IPS-18a (cell line): ENCODE data around the gene EEPD1.
"Not testable (repeated sequence)": the region's sequence is repeated elsewhere in the genome, so short reads cannot be mapped to it uniquely, and the experiment has no call there.

Experiments
- H3K27ac ChIP-seq: one replicate; pipeline ENCODE4 v1.5.1; 2013; ENCODE audit warnings: low read length
- H3K27me3 ChIP-seq: one replicate; pipeline ENCODE4 v1.6.1; 2013; ENCODE audit warnings: mild to moderate bottlenecking, low read length; ENCODE audit not compliant: control insufficient read depth, insufficient read depth
- H3K36me3 ChIP-seq: one replicate; pipeline ENCODE4 v1.6.1; 2013; ENCODE audit warnings: low read depth, low read length; ENCODE audit not compliant: control insufficient read depth
- H3K4me1 ChIP-seq: one replicate; pipeline ENCODE4 v1.6.1; 2013; ENCODE audit warnings: low read depth, low read length; ENCODE audit not compliant: control insufficient read depth
- H3K4me3 ChIP-seq: one replicate; pipeline ENCODE4 v1.5.1; 2013; ENCODE audit warnings: low read length
- H3K9ac ChIP-seq: one replicate; pipeline ENCODE4 v1.6.1; 2013; ENCODE audit warnings: mild to moderate bottlenecking, low read length, moderate library complexity
- H3K9me3 ChIP-seq: one replicate; pipeline ENCODE4 v1.6.1; 2013; ENCODE audit warnings: low read depth, low read length; ENCODE audit not compliant: control insufficient read depth

EEPD1 gene

GRCh38 chr7:36152756-36153570 is at the start of gene EEPD1:
Gene EEPD1 (plus strand): TSS chr7:36153254. CDS start chr7:36154325, 1,071 bp downstream.
- peaks cover 25% of the 10 kb centered on the region for H3K4me1 ChIP-seq
- H3K9ac ChIP-seq = peak within 1 kb of the TSS; percentile 48
- H3K27me3 ChIP-seq = peaks cover 9% of the 10 kb centered on the region
- H3K27ac ChIP-seq = no peak within 1 kb of the TSS
- peak within 1 kb of the TSS; percentile 79 for H3K4me3 ChIP-seq
- H3K36me3 ChIP-seq = no peaks in the 10 kb centered on the region
- H3K9me3 ChIP-seq = no peaks in the 10 kb centered on the region

GRCh38 chr7:36103837-36104561 is 49.1 kb upstream of the EEPD1 start:
- Histone ChIP-seq H3K9ac (no peak overlapping the region), H3K4me3 (no peak overlapping the region), H3K27me3 (no peaks in the 10 kb centered on the region), H3K4me1 (no peaks in the 10 kb centered on the region), H3K9me3 (no peaks in the 10 kb centered on the region), H3K36me3 (no peaks in the 10 kb centered on the region), H3K27ac (no peak overlapping the region)

GRCh38 chr7:36106972-36107908 is 45.8 kb upstream of the EEPD1 start:
- not testable (repeated sequence) for H3K36me3 ChIP-seq

GRCh38 chr7:36107926-36108631 is 45.0 kb upstream of the EEPD1 start:
- Histone ChIP-seq H3K27ac (no peak overlapping the region), H3K27me3 (no peaks in the 10 kb centered on the region), H3K9me3 (no peaks in the 10 kb centered on the region), H3K4me1 (no peaks in the 10 kb centered on the region), H3K9ac (no peak overlapping the region), H3K4me3 (no peak overlapping the region), H3K36me3 (no peaks in the 10 kb centered on the region)

More at GRCh38 chr7:36106972-36107908, 45.8 kb upstream of the EEPD1 start:
- not testable (repeated sequence) for H3K9ac ChIP-seq, H3K27me3 ChIP-seq, H3K27ac ChIP-seq, H3K4me3 ChIP-seq, H3K4me1 ChIP-seq, H3K9me3 ChIP-seq

GRCh38 chr7:36109013-36109627 is 43.9 kb upstream of the EEPD1 start:
- Histone ChIP-seq H3K4me1 (no peaks in the 10 kb centered on the region), H3K27ac (no peak overlapping the region), H3K36me3 (no peaks in the 10 kb centered on the region), H3K4me3 (no peak overlapping the region), H3K27me3 (no peaks in the 10 kb centered on the region), H3K9me3 (no peaks in the 10 kb centered on the region), H3K9ac (no peak overlapping the region)

- H3K9ac ChIP-seq = no peak overlapping the region
- no peak overlapping the region for H3K4me3 ChIP-seq
- no peak overlapping the region for H3K27ac ChIP-seq
- H3K27me3 ChIP-seq = no peaks in the 10 kb centered on the region
- no peaks in the 10 kb centered on the region for H3K36me3 ChIP-seq
- no peaks in the 10 kb centered on the region for H3K4me1 ChIP-seq
- no peaks in the 10 kb centered on the region for H3K9me3 ChIP-seq
These were observed 42.5 kb upstream of the EEPD1 start for GRCh38 chr7:36110584-36110983.

- H3K36me3 ChIP-seq = no peaks in the 10 kb centered on the region
- no peaks in the 10 kb centered on the region for H3K4me1 ChIP-seq
- H3K9me3 ChIP-seq = no peaks in the 10 kb centered on the region
- H3K27ac ChIP-seq = no peak overlapping the region
- no peak overlapping the region for H3K9ac ChIP-seq
- no peaks in the 10 kb centered on the region for H3K27me3 ChIP-seq
- no peak overlapping the region for H3K4me3 ChIP-seq
These were observed 40.1 kb upstream of the EEPD1 start for GRCh38 chr7:36112969-36113368.

GRCh38 chr7:36114355-36114754 is 38.7 kb upstream of the EEPD1 start:
- no peak overlapping the region for H3K27ac ChIP-seq
- no peak overlapping the region for H3K9ac ChIP-seq
- no peaks in the 10 kb centered on the region for H3K27me3 ChIP-seq
- no peaks in the 10 kb centered on the region for H3K9me3 ChIP-seq
- H3K4me3 ChIP-seq = no peak overlapping the region
- no peaks in the 10 kb centered on the region for H3K36me3 ChIP-seq
- H3K4me1 ChIP-seq = no peaks in the 10 kb centered on the region

GRCh38 chr7:36115448-36116321 is 37.4 kb upstream of the EEPD1 start:
- Histone ChIP-seq H3K4me3 (no peak overlapping the region), H3K27ac (no peak overlapping the region), H3K27me3 (no peaks in the 10 kb centered on the region), H3K4me1 (peaks cover 6% of the 10 kb centered on the region), H3K36me3 (no peaks in the 10 kb centered on the region), H3K9ac (no peak overlapping the region), H3K9me3 (no peaks in the 10 kb centered on the region)
